HepG2 (cell line): ENCODE results near the gene CMTM8.

Source experiments
- CHD4 ChIP-seq: fragments of 200-600 bp; sonication (generic); IDR thresholded peaks from 2 replicates; pipeline ENCODE4 v1.7.0; 2017; ENCODE audit warnings: mild to moderate bottlenecking, low read length, borderline replicate concordance
- EZH2 ChIP-seq: conservative IDR thresholded peaks from 2 replicates; pipeline ENCODE4 v1.6.1; 2012; ENCODE audit warnings: mild to moderate bottlenecking, low read depth, low read length, moderate library complexity
- SRF ChIP-seq: IDR thresholded peaks from 2 replicates; pipeline ENCODE4 v1.6.1; 2011; ENCODE audit warnings: mild to moderate bottlenecking, low read depth, low read length, moderate library complexity
- SUZ12 ChIP-seq: fragments of 150-350 bp; IDR thresholded peaks from 2 replicates; pipeline ENCODE4 v1.6.1; 2014; ENCODE audit warnings: low read depth, low read length
- ZNF20 ChIP-seq: sonication (generic); formaldehyde crosslinking; IDR thresholded peaks from 2 replicates; pipeline ENCODE4 v1.4.0; 2020; ENCODE audit warnings: mild to moderate bottlenecking, moderate library complexity, missing genetic modification reagents
- ZSCAN22 ChIP-seq: sonication (generic); formaldehyde crosslinking; IDR thresholded peaks from 2 replicates; pipeline ENCODE4 v1.4.0; 2020; ENCODE audit warnings: mild to moderate bottlenecking, missing genetic modification reagents
- TF ChIP-seq, protein P1 (sequence below): sonication (generic); formaldehyde crosslinking; IDR thresholded peaks from 2 replicates; pipeline ENCODE4 v1.5.0; 2020; ENCODE audit warnings: mild to moderate bottlenecking, missing genetic modification reagents
- TF ChIP-seq, protein P2 (sequence below), 2 experiments: sonication (generic) in 1 of 2; formaldehyde crosslinking in 1 of 2; IDR thresholded peaks; 2 replicates each; pipeline versions ENCODE4 v1.5.1 to v1.6.1; 2011 to 2020; ENCODE audit warnings: borderline replicate concordance in 1 of 2, low read depth in 1 of 2, low read length in 1 of 2, mild to moderate bottlenecking in 1 of 2, missing genetic modification reagents in 1 of 2, moderate library complexity in 1 of 2
- TF ChIP-seq, protein P3 (sequence below): sonication (generic); formaldehyde crosslinking; IDR thresholded peaks from 2 replicates; pipeline ENCODE4 v1.5.0; 2020; ENCODE audit warnings: mild to moderate bottlenecking, missing genetic modification reagents, moderate library complexity
- TF ChIP-seq, protein P4 (sequence below): sonication (generic); formaldehyde crosslinking; IDR thresholded peaks from 2 replicates; pipeline ENCODE4 v1.8.0; 2022; ENCODE audit warnings: mild to moderate bottlenecking, missing genetic modification reagents, borderline replicate concordance
- TF ChIP-seq, protein P5 (sequence below): sonication (generic); formaldehyde crosslinking; IDR thresholded peaks from 2 replicates; pipeline ENCODE4 v1.4.0; 2020; ENCODE audit warnings: missing genetic modification reagents, borderline replicate concordance

DNA sequence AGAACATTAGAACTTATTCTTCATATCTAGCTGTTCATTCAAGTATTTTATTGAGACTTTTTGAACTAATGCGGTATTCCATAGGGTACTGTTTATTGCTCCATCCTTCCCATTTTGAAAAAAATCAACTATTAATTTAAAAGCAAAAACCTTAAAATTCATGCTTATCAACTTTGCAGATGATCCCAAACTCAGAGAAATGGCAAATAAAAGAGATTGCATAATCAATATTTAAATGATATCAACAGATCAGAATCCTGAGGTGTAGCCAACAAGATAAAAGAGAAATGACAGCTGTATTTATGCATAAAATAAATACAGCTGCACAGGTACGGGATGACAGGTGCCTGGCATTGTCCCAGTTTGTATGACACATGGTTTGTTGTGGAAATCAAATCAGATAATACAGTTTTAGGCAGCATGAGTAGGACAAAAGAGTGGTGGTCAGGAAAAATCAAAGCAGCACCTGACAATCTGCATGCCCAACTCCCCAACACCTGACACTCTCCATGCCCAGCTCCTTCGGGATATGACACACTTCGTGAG, 42.4 kb upstream of the CMTM8 start:
- TF ChIP-seq SRF (no peak), ZSCAN22 (CRISPR knock-in tag) (no peak), CHD4 (no peak), ZNF20 (CRISPR knock-in tag) (no peak), SUZ12 (no peak), EZH2 (no peak)
- TF ChIP-seq, protein P1, sequence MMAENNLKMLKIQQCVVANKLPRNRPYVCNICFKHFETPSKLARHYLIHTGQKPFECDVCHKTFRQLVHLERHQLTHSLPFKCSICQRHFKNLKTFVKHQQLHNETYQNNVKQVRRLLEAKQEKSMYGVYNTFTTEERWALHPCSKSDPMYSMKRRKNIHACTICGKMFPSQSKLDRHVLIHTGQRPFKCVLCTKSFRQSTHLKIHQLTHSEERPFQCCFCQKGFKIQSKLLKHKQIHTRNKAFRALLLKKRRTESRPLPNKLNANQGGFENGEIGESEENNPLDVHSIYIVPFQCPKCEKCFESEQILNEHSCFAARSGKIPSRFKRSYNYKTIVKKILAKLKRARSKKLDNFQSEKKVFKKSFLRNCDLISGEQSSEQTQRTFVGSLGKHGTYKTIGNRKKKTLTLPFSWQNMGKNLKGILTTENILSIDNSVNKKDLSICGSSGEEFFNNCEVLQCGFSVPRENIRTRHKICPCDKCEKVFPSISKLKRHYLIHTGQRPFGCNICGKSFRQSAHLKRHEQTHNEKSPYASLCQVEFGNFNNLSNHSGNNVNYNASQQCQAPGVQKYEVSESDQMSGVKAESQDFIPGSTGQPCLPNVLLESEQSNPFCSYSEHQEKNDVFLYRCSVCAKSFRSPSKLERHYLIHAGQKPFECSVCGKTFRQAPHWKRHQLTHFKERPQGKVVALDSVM (CRISPR knock-in tag), result no peak
- TF ChIP-seq, protein P2, sequence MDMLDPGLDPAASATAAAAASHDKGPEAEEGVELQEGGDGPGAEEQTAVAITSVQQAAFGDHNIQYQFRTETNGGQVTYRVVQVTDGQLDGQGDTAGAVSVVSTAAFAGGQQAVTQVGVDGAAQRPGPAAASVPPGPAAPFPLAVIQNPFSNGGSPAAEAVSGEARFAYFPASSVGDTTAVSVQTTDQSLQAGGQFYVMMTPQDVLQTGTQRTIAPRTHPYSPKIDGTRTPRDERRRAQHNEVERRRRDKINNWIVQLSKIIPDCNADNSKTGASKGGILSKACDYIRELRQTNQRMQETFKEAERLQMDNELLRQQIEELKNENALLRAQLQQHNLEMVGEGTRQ (IDR thresholded peaks at IDR 0.05; ENCODE audit: low read depth, low read length), result no peak
- TF ChIP-seq, protein P2 (CRISPR knock-in tag; IDR thresholded peaks at IDR 0.05; ENCODE audit: borderline replicate concordance), result no peak
- TF ChIP-seq, protein P3, sequence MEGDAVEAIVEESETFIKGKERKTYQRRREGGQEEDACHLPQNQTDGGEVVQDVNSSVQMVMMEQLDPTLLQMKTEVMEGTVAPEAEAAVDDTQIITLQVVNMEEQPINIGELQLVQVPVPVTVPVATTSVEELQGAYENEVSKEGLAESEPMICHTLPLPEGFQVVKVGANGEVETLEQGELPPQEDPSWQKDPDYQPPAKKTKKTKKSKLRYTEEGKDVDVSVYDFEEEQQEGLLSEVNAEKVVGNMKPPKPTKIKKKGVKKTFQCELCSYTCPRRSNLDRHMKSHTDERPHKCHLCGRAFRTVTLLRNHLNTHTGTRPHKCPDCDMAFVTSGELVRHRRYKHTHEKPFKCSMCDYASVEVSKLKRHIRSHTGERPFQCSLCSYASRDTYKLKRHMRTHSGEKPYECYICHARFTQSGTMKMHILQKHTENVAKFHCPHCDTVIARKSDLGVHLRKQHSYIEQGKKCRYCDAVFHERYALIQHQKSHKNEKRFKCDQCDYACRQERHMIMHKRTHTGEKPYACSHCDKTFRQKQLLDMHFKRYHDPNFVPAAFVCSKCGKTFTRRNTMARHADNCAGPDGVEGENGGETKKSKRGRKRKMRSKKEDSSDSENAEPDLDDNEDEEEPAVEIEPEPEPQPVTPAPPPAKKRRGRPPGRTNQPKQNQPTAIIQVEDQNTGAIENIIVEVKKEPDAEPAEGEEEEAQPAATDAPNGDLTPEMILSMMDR, result no peak
- TF ChIP-seq, protein P4, sequence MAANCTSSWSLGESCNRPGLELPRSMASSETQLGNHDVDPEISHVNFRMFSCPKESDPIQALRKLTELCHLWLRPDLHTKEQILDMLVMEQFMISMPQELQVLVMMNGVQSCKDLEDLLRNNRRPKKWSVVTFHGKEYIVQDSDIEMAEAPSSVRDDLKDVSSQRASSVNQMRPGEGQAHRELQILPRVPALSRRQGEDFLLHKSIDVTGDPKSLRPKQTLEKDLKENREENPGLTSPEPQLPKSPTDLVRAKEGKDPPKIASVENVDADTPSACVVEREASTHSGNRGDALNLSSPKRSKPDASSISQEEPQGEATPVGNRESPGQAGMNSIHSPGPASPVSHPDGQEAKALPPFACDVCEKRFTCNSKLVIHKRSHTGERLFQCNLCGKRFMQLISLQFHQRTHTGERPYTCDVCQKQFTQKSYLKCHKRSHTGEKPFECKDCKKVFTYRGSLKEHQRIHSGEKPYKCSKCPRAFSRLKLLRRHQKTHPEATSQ (CRISPR knock-in tag), result no peak
- TF ChIP-seq, protein P5, sequence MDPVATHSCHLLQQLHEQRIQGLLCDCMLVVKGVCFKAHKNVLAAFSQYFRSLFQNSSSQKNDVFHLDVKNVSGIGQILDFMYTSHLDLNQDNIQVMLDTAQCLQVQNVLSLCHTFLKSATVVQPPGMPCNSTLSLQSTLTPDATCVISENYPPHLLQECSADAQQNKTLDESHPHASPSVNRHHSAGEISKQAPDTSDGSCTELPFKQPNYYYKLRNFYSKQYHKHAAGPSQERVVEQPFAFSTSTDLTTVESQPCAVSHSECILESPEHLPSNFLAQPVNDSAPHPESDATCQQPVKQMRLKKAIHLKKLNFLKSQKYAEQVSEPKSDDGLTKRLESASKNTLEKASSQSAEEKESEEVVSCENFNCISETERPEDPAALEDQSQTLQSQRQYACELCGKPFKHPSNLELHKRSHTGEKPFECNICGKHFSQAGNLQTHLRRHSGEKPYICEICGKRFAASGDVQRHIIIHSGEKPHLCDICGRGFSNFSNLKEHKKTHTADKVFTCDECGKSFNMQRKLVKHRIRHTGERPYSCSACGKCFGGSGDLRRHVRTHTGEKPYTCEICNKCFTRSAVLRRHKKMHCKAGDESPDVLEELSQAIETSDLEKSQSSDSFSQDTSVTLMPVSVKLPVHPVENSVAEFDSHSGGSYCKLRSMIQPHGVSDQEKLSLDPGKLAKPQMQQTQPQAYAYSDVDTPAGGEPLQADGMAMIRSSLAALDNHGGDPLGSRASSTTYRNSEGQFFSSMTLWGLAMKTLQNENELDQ (CRISPR knock-in tag), result no peak
